Heart left ventricle (tissue), 16 donors: Measurements from ENCODE around the gene ZBTB20. TPM values are rescaled to one million over a fixed set of nuclear protein-coding genes. Genes with fewer than 3 reads are reported as not detected.
A peak's percentile ranks its signal among the peaks of the same experiment; 100 is the strongest.

Experiments
- ATAC-seq, 4 donors: fragments of 200-7000 bp; cut with Tn5 transposase; one replicate each; pipeline ENCODE4 v1.9.1; 2020 to 2022; ENCODE audit warnings: moderate library complexity in 4 of 4, mild to moderate bottlenecking in 3 of 4, moderate number of reproducible peaks in 1 of 4
- DNase-seq, 5 donors: peaks; one replicate each; pipeline ENCODE4 v3.0.0-alpha.2; 2020
- H3K27ac ChIP-seq, 12 donors: fragments of 200-600 bp; sonication (generic) in 4 of 12; one replicate each; pipeline versions ENCODE4 v1.5.0 to v1.8.0; 2016 to 2022; ENCODE audit warnings: mild to moderate bottlenecking in 2 of 12
- H3K27me3 ChIP-seq, 9 donors: fragments of 200-600 bp; sonication (generic) in 2 of 9; one replicate each; pipeline versions ENCODE4 v1.5.1 to v1.8.0; 2016 to 2022; ENCODE audit warnings: mild to moderate bottlenecking in 3 of 9
- H3K36me3 ChIP-seq, 9 donors: fragments of 200-600 bp; sonication (generic) in 2 of 9; one replicate each; pipeline versions ENCODE4 v1.5.0 to v1.8.0; 2018 to 2022; ENCODE audit warnings: mild to moderate bottlenecking in 2 of 9
- H3K4me1 ChIP-seq, 12 donors: fragments of 200-600 bp; sonication (generic) in 4 of 12; one replicate each; pipeline versions ENCODE4 v1.5.0 to v1.8.0; 2016 to 2022; ENCODE audit warnings: mild to moderate bottlenecking in 3 of 12
- H3K4me3 ChIP-seq, 12 donors: fragments of 200-600 bp; sonication (generic) in 4 of 12; one replicate each; pipeline versions ENCODE4 v1.5.0 to v1.8.0; 2017 to 2022; ENCODE audit warnings: mild to moderate bottlenecking in 9 of 12, moderate library complexity in 4 of 12
- H3K9me3 ChIP-seq, 12 donors: fragments of 200-600 bp; sonication (generic) in 4 of 12; one replicate each; pipeline versions ENCODE4 v1.5.0 to v1.8.0; 2016 to 2022; ENCODE audit warnings: mild to moderate bottlenecking in 1 of 12
- POLR2A ChIP-seq, 2 donors: fragments of 450-650 bp; IDR thresholded peaks; one replicate each; pipeline ENCODE4 v1.6.1; 2017; ENCODE audit warnings: antibody characterized with exemption in 2 of 2, mild to moderate bottlenecking in 2 of 2, moderate library complexity in 2 of 2
- WGBS, 4 donors: extraction: QIAGEN DNeasy Blood & Tissue Kit in 2 of 4; methylation state at CpG; one replicate each; pipeline versions ENCODE4 v1.1.5 to v1.1.7; 2013 to 2018; 5-methylcytosine and 5-hydroxymethylcytosine counted together
- intact Hi-C, 10 donors: fragments of 100-400 bp; cut with DNase I; formaldehyde crosslinking; loops; one replicate each; pipeline versions ENCODE4 v1.11.1 to v1.14.2; 2022
- polyA plus RNA-seq, 2 donors: library from polyadenylated mRNA; stranded (reverse); fragments of 200-250 nt; gene quantifications; one replicate each; pipeline ENCODE4 v1.2.3, GENCODE V29; 2013
- total RNA-seq, 9 donors: library from RNA; depleted of rRNA in 2 of 9; stranded (reverse); fragments of >200 nt in 2 of 9; fragmentation: NEBNext Ultra II Directional in 3 of 9; extraction: Animal tissue kit (Norgen Biotek cat#: 25700) in 3 of 9; gene quantifications; one replicate each; pipeline versions ENCODE4 v1.1.0 to v1.2.4, GENCODE V29; 2016 to 2023
- TF ChIP-seq, protein P1 (sequence below), 12 donors: fragments of 200-600 bp; sonication (generic) in 4 of 12; IDR thresholded peaks; one replicate each; pipeline versions ENCODE4 v1.5.0 to v1.8.0; 2018 to 2022; ENCODE audit warnings: antibody characterized with exemption in 12 of 12, mild to moderate bottlenecking in 5 of 12
- donor health status: ischemic (EF 13 %, LVEDD 7.1; RV severe dilation, severe dysfunction).
- donor health status: healthy with polysubstance abuse.
- donor health status: DM: no; HTN: yes; CAD: no.
- donor health status: DM: no; HTN: no; CAD: no.
- donor health status: ischemic (EF 25% LVEDD 6.9; RV normal size, moderate dysfunction).
- donor health status: ischemic (EF 25% LVEDD 5.7; RV mildly dilated, moderate dysfunction).
- donor health status: healthy.
- donor health status: DM: yes; HTN: yes; CAD: no.
- donor health status: ischemic (EF 35%, LVEDD 5.7; RV mildly dilated, moderate dysfunction).
- donor health status: nonischemic (EF 11% LVEDD 7.7; RV severe dilation, severe dysfunction).
- donor health status: DM: yes; HTN: yes; CAD: no.
- donor health status: PGD.
- donor health status: ischemic (EF 29% LVEDD 5.4; RV normal size, mild dysfunction).
- donor health status: nonischemic (EF 23%, LVEDD 6.1; RV moderate dilation, normal function).

ZBTB20 gene
- total and polyA plus RNA-seq, 11 donors, result 6.2 to 109 (median 77.3) TPM

DNA sequence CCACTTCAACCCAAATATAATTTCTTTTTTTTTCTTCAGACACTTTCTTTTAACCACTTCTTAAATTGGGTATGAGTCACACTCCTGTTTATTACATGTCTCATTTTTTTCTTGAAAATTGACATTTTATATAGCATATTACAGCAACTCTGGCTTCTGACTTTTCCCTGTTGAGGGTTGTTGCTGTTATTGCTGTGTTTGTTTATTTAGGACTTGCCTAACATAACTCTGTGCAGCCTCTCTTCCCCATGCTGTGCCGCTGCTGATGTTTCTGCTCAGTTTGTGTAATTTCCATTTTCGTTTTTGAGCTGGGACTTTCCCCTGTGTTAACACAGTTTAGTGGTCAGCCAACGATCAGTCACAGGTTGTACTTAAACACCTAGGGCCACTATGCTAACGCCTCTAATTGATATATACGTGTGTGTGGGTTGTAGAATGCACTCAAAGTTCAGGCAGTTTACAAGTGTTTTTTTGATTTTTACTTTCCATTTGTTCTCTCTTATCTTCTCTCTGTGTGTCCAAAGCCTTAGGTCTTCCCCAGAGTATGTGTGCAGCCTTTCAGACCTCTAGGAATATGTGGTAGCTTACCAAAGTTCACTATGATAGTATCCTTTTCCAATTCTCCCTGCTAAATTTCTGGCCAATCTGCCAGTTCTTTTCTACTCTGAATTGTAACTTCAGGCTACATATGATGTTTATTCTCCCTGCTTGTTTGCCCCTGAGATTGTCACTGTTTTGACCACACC lies 337.2 kb downstream of the ZBTB20 start:
- no peaks in the 10 kb centered on the region for H3K4me1 ChIP-seq
- DNase-seq (no peak), ATAC-seq (peak in 1 of 4 donors; percentile 20)
- no peak overlapping the region for H3K27ac ChIP-seq
- peaks cover 0 to 4% (median 0%) of the 10 kb centered on the region in 9 donors for H3K36me3 ChIP-seq
- no peak for TF ChIP-seq POLR2A (IDR thresholded peaks at IDR 0.05)
- TF ChIP-seq, protein P1, sequence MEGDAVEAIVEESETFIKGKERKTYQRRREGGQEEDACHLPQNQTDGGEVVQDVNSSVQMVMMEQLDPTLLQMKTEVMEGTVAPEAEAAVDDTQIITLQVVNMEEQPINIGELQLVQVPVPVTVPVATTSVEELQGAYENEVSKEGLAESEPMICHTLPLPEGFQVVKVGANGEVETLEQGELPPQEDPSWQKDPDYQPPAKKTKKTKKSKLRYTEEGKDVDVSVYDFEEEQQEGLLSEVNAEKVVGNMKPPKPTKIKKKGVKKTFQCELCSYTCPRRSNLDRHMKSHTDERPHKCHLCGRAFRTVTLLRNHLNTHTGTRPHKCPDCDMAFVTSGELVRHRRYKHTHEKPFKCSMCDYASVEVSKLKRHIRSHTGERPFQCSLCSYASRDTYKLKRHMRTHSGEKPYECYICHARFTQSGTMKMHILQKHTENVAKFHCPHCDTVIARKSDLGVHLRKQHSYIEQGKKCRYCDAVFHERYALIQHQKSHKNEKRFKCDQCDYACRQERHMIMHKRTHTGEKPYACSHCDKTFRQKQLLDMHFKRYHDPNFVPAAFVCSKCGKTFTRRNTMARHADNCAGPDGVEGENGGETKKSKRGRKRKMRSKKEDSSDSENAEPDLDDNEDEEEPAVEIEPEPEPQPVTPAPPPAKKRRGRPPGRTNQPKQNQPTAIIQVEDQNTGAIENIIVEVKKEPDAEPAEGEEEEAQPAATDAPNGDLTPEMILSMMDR (IDR thresholded peaks at IDR 0.05), result no peak
- 74 to 90% (median 84%) methylated on average over 5 of the region's 5 CpGs for WGBS, 4 donors
- no peak overlapping the region for H3K4me3 ChIP-seq
- peaks cover 0 to 13% (median 0%) of the 10 kb centered on the region in 12 donors for H3K9me3 ChIP-seq
- H3K27me3 ChIP-seq, result no peaks in the 10 kb centered on the region
- intact Hi-C loops, result loop anchor here in 1 of 10 donors (10.0 kb wide), 1 partner anchor 425 kb away; no protein-coding TSS in a partner anchor

DNA sequence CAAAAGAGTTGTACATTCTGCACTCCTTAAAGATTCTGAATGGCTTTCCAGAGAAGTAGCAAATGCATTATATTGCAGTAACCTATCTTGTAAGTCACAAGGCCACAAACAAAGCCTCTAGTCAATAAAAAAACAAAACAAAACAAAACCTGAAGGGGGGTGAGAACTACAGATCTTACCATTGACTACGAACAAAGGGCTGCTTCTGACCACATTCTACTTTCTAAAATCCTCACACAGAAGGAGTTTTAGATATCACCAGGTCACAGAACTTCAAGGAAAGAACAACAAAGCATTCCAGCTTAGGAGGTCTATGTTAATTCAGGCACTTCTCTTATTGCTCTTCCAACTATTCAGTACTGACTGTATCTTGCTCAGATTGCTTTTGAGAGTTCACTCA lies 343.0 kb downstream of the ZBTB20 start:
- Histone ChIP-seq H3K27ac (peak overlapping the region in 1 of 12 donors; percentile 17), H3K4me3 (no peak overlapping the region), H3K4me1 (peaks cover 0 to 13% (median 1%) of the 10 kb centered on the region in 12 donors), H3K36me3 (peaks cover 0 to 6% (median 0%) of the 10 kb centered on the region in 9 donors), H3K9me3 (peaks cover 0 to 13% (median 0%) of the 10 kb centered on the region in 12 donors), H3K27me3 (no peaks in the 10 kb centered on the region)
- no peak for DNase-seq
- 65 to 94% (median 79%) methylated on average over 1 of the region's 1 CpG for WGBS, 4 donors
- intact Hi-C loops, result loop anchor here in 1 of 10 donors (10.0 kb wide), 1 partner anchor 419 kb away; no protein-coding TSS in a partner anchor
- no peak for ATAC-seq
- TF ChIP-seq POLR2A (IDR thresholded peaks at IDR 0.05), result no peak
- TF ChIP-seq, protein P1 (IDR thresholded peaks at IDR 0.05), result no peak

DNA sequence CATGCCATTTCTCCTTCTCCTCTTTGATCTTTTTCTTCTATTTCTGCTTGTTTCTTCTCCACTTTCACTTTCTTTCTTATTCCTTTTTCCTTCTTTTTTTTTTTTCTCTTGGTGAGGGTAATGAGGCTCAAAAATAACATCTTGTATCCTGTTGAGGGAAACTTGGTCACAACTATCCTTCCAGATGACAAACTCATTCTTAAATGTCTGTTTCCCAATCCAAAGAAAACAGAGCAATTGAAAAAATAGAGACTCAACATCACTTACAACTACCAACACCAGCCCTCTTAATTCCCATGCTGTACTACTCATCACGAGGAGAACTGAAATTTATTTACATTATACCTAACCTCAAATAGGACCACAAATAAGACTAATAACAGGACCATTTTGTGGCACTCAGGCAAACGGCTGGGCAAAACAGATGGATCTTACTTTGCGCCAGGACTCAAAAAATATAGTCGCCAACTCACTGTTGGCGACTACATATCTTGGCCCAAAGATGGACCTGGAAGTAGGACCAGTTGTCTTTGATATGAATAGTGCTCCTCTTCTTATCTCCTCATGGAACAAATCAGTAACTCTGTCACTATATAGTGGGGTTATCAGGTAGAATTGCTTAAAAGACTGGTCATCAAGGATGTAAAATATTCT lies 343.9 kb downstream of the ZBTB20 start:
- H3K4me1 ChIP-seq, result peaks cover 0 to 13% (median 1%) of the 10 kb centered on the region in 12 donors
- WGBS, 4 donors, result 71 to 83% (median 74%) methylated on average over 5 of the region's 5 CpGs
- peak overlapping the region in 5 of 12 donors; percentile 7 to 55 (median 39) for H3K27ac ChIP-seq
- no peaks in the 10 kb centered on the region for H3K27me3 ChIP-seq
- intact Hi-C loops, result loop anchor here in 1 of 10 donors (10.0 kb wide), 1 partner anchor 418 kb away; no protein-coding TSS in a partner anchor
- DNase-seq, result no peak
- peaks cover 0 to 6% (median 0%) of the 10 kb centered on the region in 9 donors for H3K36me3 ChIP-seq
- peak; percentile 33 to 73 (median 47) for ATAC-seq
- H3K4me3 ChIP-seq, result peak overlapping the region in 3 of 12 donors; percentile 5 to 36 (median 8)
- TF ChIP-seq, protein P1 (IDR thresholded peaks at IDR 0.05), result no peak
- TF ChIP-seq POLR2A (IDR thresholded peaks at IDR 0.05), result no peak
- peaks cover 0 to 7% (median 0%) of the 10 kb centered on the region in 12 donors for H3K9me3 ChIP-seq
